Measurements from ENCODE around the gene LUC7L2.
A peak's percentile ranks its signal among the peaks of the same experiment; 100 is the strongest.

The LUC7L2 gene

DNA sequence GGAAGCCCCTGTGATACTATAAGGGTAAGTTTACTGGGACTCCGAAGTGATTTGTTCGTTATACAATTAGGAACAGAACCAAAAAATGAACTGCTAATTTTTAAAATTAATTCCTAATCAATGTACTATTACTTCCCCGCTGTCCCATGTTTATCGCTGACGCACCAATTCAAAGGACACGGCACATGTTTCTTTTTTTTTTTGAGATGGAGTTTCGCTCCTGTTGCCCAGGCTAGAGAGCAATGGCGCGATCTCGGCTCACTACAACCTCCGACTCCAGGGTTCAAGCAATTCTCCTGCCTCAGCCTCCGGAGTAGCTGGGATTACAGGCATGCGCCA lies 20.0 kb upstream of the LUC7L2 start:
- no peaks in the 10 kb centered on the region for H3K27me3 ChIP-seq
- H3K4me1 ChIP-seq (ENCODE audit: control insufficient read depth in 1 of 2, insufficient read depth in 1 of 2, low read depth in 1 of 2, low read length in 1 of 2) = peaks cover 17 to 25% of the 10 kb centered on the region in 2 experiments
- H3K27ac ChIP-seq = peak overlapping the region; percentile 98
- H3K9me3 ChIP-seq = no peaks in the 10 kb centered on the region
- no peaks in the 10 kb centered on the region for H3K36me3 ChIP-seq
- TF ChIP-seq, protein P1, sequence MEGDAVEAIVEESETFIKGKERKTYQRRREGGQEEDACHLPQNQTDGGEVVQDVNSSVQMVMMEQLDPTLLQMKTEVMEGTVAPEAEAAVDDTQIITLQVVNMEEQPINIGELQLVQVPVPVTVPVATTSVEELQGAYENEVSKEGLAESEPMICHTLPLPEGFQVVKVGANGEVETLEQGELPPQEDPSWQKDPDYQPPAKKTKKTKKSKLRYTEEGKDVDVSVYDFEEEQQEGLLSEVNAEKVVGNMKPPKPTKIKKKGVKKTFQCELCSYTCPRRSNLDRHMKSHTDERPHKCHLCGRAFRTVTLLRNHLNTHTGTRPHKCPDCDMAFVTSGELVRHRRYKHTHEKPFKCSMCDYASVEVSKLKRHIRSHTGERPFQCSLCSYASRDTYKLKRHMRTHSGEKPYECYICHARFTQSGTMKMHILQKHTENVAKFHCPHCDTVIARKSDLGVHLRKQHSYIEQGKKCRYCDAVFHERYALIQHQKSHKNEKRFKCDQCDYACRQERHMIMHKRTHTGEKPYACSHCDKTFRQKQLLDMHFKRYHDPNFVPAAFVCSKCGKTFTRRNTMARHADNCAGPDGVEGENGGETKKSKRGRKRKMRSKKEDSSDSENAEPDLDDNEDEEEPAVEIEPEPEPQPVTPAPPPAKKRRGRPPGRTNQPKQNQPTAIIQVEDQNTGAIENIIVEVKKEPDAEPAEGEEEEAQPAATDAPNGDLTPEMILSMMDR (IDR thresholded peaks at IDR 0.05) = no peak
- H3K4me3 ChIP-seq (ENCODE audit: low read depth in 1 of 2, low read length in 1 of 2) = peak overlapping the region; percentile 76 to 91

DNA sequence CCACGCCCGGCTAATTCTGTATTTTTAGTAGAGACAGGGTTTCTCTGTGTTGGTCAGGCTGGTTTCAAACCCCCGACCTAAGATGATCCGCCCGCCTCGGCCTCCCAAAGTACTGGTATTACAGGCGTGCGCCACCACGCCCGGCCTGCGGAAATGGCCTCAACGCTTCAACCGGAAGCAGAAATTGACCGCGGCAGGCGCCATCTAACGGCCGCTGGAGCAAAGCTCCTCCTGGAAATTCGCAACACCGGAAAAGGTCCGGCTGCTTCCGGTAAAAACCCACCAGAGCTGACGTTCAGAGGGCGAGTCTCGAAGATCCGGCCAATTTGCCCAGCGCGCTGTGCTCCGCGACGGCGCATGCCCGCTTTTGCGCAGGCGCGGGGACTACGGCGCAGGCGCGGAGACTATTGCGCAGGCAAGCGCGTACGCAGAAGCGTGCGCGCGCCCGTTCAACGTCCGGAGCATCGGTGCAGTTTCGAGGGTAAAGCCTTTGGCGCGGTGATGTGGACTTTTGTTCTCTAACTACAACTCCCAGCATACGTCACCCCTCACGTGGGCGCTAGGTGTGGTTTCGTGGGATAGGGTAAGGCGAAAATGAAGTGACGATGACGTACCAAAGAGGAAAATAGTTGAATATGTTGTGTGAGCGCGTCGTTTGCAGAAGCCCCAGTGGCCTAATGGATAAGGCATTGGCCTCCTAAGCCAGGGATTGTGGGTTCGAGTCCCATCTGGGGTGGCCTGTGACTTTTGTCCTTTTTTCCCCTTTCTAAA lies 19.5 kb upstream of the LUC7L2 start:
- no peaks in the 10 kb centered on the region for H3K27me3 ChIP-seq
- H3K27ac ChIP-seq = peak overlapping the region; percentile 98
- H3K4me1 ChIP-seq (ENCODE audit: control insufficient read depth in 1 of 2, insufficient read depth in 1 of 2, low read depth in 1 of 2, low read length in 1 of 2) = peaks cover 17 to 25% of the 10 kb centered on the region in 2 experiments
- H3K4me3 ChIP-seq (ENCODE audit: low read depth in 1 of 2, low read length in 1 of 2) = peak overlapping the region; percentile 76 to 91
- H3K9me3 ChIP-seq = no peaks in the 10 kb centered on the region
- H3K36me3 ChIP-seq = no peaks in the 10 kb centered on the region
- TF ChIP-seq, protein P1 (IDR thresholded peaks at IDR 0.05) = peak; percentile 84

DNA sequence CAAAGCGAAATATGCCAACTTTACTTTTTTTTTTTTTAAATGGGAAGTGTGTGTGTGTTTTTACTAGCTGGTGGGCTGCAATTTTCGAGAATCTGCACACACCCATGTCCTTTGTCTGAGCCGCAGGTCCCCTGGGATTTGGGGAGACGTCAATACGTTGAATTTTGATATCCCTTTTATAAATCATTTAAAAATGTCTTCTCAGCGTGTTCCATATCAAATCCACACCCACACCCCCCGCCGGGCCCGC lies 19.0 kb upstream of the LUC7L2 start:
- TF ChIP-seq, protein P1 (IDR thresholded peaks at IDR 0.05) = no peak
- Histone ChIP-seq H3K4me1 (ENCODE audit: control insufficient read depth in 1 of 2, insufficient read depth in 1 of 2, low read depth in 1 of 2, low read length in 1 of 2) (peaks cover 17 to 25% of the 10 kb centered on the region in 2 experiments), H3K27ac (peak overlapping the region; percentile 98), H3K36me3 (no peaks in the 10 kb centered on the region), H3K4me3 (ENCODE audit: low read depth in 1 of 2, low read length in 1 of 2) (peak overlapping the region; percentile 76 to 91), H3K27me3 (no peaks in the 10 kb centered on the region), H3K9me3 (no peaks in the 10 kb centered on the region)

DNA sequence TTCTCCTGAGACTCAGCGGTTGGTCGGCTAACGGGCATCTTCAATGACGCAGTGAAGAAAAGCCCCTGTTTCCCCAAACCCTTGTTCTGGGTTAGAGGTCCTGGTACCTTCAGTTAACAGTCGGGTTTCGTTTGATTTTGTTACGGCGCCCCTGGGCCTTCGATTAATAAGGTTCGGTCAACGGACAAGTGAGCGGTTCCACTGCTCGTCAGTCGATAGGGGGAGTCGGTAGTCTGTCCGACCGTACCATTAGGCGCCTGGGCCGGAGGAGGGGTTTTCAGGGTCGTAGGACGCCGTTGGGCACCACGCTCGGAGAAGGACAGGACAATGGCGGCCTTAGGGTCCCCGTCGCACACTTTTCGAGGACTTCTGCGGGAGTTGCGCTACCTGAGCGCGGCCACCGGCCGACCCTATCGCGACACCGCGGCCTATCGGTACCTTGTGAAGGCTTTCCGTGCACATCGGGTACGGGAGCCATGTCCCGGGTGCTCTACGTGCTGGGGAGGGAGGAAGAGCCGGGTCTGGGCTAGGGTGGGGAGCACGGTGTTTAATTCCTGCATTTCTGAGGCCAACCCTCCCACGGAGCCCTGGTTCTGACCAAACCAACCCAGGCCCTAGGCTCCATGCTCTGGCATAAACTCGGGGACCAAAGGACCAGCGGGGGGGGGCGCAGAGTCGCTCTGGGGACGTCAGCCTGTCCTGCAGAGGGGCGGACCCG lies 18.5 kb upstream of the LUC7L2 start, which contains the start of gene FMC1:
TSS of gene FMC1 (plus strand) at position 280 of the 718 bp plus-strand sequence. CDS start at position 328, 48 bp downstream.
- Histone ChIP-seq H3K27me3 (no peaks in the 10 kb centered on the region), H3K4me3 (ENCODE audit: low read depth in 1 of 2, low read length in 1 of 2) (peak within 1 kb of the TSS; percentile 76 to 91), H3K27ac (peak within 1 kb of the TSS; percentile 98), H3K9me3 (no peaks in the 10 kb centered on the region), H3K4me1 (ENCODE audit: control insufficient read depth in 1 of 2, insufficient read depth in 1 of 2, low read depth in 1 of 2, low read length in 1 of 2) (peaks cover 17 to 25% of the 10 kb centered on the region in 2 experiments), H3K36me3 (no peaks in the 10 kb centered on the region)
- TF ChIP-seq, protein P1 (IDR thresholded peaks at IDR 0.05) = peak; percentile 61

DNA sequence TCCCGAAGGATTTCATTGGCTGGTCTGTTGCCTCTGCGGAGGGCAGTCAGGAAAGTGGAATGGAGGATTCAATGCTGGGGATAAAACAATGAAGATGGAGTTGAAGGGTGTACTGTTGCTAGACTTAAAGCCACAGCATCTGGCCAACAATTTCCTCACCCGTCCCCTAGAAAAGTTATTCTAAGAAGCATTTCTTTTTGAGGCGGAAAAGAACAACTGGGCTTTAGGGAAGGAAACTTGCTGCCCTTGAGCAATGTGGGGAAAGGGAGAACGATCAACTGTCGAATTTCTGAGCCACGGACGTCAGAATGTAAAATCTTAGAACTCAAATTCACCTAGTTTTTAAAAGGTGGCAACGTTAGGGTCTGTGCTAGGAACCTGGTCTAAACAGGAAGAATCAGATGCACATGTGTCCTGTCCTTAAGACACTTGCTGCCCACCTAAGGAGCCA lies 17.9 kb upstream of the LUC7L2 start:
- Histone ChIP-seq H3K4me1 (ENCODE audit: control insufficient read depth in 1 of 2, insufficient read depth in 1 of 2, low read depth in 1 of 2, low read length in 1 of 2) (peaks cover 17 to 25% of the 10 kb centered on the region in 2 experiments), H3K9me3 (no peaks in the 10 kb centered on the region), H3K27ac (peak overlapping the region; percentile 98), H3K36me3 (no peaks in the 10 kb centered on the region), H3K27me3 (no peaks in the 10 kb centered on the region), H3K4me3 (ENCODE audit: low read depth in 1 of 2, low read length in 1 of 2) (peak overlapping the region; percentile 76 to 91)
- TF ChIP-seq, protein P1 (IDR thresholded peaks at IDR 0.05) = no peak

All from neutrophil (primary cell).